Measurements from ENCODE around the gene CDPF1. TPM values are rescaled to one million over a fixed set of nuclear protein-coding genes. Genes with fewer than 3 reads are reported as not detected.
"Not testable (repeated sequence)": the region's sequence is repeated elsewhere in the genome, so short reads cannot be mapped to it uniquely, and the experiment has no call there.

CDPF1 gene
- total RNA-seq, 1 donor from 2014 or later, result 6.3 TPM

DNA sequence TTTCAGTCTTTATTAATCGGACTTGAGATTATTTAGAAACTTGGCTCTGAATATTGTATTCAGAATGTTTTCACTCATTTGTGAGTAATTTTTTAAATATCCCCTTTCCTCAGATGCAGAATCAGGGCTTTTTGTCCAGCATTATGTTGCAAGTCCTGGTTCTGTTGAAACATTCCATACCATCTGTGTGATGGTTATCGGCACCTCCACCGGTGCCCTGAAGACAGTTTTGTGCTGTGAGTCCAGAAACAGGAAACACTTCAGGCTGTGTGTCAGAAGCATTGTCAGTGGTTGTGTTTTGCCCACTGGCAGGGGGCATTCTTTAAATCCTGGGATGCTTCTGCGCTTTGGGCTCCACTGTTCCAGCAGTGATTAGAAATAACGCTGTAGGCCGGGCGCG is 20.4 kb downstream of the CDPF1 start:
- intact Hi-C loops (cut with micrococcal nuclease), result no loop called here

DNA sequence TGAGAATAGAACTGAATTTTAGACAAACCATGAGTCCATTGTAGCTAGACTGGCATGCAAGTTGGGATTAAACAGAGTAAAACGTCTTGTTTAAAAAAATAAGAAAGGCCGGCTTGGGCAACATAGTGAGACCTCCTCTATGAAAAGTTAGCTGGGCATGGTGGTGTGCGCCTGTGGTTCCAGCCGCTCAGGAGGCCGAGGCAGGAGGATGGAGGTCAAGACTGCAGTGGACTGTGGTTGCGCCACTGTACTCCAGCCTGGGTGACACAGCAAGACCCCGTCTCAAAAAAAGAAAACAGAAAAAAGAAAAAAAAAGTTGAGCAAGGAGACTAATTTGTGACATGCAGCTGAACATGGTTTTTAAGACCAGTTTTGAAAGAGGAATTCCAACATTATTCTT is 23.5 kb downstream of the CDPF1 start:
- intact Hi-C loops (cut with micrococcal nuclease), result no loop called here

DNA sequence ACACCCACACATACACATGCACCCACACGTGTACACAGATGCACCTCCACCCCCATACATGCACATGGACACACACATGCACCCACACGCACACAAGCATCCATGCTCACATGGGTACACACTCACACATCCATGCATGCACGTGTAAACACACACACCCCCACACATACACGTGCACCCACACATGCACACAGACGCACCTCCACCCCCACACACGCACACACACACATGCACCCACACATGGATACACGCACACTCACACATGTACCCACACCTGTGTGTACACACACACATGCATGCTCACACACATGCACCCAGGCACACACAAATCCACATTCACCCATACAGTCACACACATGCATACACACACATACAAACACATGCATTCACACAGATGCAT is 24.5 kb downstream of the CDPF1 start:
- intact Hi-C loops (cut with micrococcal nuclease), result no loop called here

DNA sequence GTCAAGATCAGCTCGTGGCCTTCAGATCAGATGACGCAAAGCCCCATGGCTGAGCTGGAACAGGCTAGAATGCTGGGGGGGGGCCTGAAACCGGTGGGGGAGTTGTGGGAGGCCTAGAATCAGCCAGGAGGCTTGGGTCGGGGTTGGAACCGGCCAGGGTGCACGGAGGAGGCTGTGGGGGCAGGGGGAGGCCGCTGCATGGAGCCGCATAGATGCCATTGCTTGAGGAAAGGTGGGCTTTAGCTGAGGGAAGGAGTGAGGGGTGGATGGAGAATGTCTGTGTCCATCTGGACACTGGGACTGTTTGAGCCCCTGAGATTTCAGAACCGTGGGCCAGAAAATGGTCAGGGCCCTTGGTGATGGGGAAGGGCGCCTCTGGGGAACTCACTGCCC is 25.2 kb downstream of the CDPF1 start:
- intact Hi-C loops (cut with micrococcal nuclease), result no loop called here

DNA sequence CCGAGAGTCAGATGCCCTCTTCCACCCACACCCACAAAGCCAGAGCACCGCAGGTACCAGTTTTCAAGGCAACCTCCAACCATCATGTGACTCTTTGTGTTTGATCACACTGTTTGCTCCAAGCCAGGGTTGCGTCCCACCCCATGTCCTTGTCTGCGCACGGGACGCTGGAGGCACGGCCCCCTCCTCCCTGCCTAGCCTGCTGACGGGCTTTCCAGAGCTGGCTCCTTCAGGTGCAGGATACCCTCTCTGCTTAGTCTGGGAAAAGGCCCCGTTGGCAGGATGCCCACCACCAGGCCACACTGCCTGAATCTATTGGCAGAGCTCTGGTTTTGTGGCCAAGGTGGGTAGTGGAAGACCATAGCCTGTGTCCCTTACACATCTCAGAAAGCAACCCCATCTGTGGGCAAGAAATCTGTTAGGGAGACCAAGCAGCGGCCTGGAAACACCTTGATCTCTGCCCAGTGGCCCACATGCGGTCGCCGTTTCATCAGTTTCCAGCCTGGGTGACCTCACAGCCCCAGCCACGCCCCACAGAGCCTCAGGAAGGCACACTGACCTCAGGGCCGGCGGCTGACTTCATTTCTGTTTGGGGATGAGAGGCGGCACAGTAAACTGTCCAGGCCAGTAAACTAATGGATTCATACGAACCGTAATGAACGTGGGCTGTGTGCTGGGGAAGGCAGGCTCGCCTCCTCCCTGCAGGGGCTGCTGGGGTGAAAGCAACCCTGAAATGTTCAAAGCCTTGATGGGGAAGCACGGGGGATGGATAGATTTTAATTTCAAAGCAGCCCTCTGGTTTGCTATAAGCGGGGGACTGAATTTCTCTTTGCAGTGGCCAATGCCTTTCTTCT is 25.8 kb downstream of the CDPF1 start:
- intact Hi-C loops (cut with micrococcal nuclease), result no loop called here

DNA sequence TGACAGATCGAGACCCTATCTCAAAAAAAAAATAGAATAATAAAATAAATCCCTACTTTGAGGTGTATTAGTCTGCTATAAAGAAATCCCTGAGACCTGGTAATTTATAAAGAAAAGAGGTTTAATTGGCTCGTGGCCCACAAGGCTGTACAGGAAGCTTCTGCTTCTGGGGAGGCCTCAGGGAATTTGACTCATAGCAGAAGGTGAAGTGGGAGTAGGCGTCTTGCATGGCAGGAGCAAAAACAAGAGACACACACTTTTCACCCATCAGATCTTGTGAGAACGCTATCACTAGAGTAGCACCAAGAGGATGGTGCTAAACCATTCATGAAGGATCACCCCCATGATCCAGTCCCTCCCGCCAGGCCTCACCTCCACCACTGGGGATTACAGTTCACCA is 29.2 kb downstream of the CDPF1 start:
- intact Hi-C loops (cut with micrococcal nuclease), result no loop called here

DNA sequence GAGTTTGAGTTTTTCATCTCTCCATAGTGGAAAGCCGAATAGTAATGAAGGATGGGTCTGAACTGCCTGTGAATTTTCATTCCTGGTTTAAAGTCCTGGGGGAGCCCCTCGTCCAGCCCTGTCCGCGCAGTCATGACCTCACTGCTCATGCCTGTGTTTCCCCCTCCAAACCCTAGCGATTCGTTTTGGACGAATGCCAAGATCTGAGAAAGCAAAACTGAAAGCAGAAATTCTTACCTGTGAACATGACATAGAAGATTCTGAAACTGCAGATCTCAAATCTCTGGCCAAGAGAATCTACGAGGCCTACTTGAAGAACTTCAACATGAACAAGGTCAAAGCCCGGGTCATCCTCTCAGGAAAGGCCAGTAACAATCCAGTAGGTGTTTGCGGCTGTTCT is 30.5 kb downstream of the CDPF1 start:
- intact Hi-C loops (cut with micrococcal nuclease), result no loop called here

DNA sequence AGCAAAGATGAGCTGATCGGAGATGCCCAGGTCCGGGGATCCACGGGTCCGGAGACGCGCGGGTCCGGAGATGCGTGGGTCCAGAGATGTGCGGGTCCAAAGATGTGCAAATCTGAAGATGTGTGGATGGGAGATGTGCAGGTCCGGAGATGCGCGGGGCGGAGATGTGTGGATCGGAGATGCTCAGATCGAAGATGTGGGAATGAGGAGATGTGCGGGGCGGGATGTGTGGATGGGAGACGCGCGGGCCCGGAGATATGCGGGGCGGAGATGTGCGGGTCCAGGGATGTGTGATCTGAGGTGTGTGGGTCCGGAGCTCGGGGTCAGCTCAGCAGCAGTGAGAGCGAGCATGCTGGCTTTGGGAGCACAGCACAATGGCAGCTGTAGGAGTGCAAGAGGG is 35.5 kb downstream of the CDPF1 start:
- intact Hi-C loops (cut with micrococcal nuclease), result no loop called here

DNA sequence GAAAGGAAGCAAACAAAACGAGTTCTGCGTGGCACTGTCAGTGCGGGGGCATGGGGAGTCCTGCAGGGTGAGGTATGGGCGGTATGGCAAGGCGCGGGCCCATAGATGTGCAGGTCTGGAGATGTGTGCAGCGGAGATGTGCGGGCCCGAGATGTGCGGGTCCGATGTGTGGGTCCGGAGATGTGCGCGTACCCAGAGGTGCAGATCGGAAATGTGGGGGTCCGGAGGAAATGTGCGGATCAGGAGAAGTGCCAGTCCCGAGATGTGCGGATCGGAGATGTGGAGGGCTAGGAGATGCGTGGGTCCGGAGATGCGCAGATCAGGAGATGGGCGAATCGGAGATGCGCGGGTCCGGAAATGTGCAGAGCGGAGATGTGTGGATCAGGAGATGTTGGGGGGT is 35.9 kb downstream of the CDPF1 start:
- intact Hi-C loops (cut with micrococcal nuclease), result no loop called here

DNA sequence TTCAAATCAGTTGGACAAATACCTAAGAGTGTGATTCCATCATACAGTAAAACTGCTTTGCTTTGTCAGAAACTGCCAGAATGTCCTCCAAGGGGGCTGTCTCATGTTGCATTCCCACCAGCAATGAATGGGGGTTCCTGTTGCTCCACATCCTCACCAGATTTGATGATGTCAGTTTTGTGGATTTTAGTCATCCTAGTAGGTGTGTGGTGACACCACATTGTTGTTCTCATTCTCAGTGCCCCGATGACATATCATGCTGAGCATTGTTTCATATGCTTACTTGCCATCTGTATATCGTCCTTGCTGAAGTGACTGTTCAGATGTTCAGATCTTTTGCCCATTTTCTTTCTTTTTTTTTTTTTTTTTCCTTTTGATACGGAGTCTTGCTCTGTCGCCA is 37.0 kb downstream of the CDPF1 start:
- intact Hi-C loops (cut with micrococcal nuclease), result no loop called here

DNA sequence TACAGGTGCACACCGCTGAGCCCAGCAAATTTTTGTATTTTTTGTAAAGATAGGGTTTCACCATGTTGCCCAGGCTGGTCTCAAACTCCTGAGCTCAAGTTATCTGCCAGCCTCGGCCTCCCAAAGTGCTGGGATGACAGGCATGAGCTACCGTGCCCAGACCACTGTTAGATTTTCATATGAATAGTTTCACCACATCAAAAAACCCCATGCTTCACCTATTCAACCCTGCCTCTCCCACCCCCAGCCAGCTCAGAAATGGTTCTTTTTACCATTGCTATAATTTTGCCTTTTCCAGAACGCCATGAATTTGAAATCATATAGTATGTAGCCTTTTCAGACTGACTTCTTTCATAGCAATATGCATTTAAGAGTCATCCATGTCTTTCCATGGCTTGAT is 37.9 kb downstream of the CDPF1 start:
- intact Hi-C loops (cut with micrococcal nuclease), result no loop called here

DNA sequence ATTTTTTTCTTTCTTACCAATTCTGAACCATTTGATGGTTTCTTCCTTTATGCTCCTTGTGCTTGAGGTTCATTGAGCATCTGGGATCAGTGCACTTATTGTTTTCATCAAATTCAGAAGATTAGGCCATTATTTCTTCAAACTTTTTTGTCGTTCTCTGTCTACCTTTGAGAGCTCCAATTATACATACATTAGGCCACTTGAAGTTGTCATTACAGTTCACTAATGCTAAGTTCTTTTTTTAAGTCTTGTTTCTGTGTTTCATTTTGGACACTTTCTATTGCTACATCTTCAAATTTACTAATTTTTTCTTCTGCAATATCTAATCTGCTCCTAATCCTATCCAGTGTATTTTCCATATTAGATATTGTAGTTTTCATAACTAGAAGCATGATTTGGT is 40.8 kb downstream of the CDPF1 start:
- intact Hi-C loops (cut with micrococcal nuclease), result no loop called here

DNA sequence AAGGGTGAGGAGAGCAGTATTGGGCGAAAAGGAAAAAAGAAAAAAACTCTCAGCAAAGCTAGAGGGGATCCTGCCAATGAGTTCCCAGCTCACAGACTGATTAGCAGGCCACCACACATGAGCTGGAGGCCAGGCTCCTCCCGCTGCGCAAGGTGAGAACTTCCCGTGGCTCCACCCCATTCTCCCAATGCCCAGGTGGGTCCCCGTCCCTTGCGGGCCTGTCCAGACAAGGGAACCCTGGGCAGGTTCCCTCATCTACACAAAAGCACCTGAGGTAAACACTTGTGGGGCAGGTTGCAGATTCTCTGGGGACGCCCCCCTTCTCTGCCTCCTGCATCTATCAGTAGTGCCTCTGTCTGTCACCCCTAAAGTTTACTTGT is 46.5 kb downstream of the CDPF1 start:
- intact Hi-C loops (cut with micrococcal nuclease), result no loop called here

DNA sequence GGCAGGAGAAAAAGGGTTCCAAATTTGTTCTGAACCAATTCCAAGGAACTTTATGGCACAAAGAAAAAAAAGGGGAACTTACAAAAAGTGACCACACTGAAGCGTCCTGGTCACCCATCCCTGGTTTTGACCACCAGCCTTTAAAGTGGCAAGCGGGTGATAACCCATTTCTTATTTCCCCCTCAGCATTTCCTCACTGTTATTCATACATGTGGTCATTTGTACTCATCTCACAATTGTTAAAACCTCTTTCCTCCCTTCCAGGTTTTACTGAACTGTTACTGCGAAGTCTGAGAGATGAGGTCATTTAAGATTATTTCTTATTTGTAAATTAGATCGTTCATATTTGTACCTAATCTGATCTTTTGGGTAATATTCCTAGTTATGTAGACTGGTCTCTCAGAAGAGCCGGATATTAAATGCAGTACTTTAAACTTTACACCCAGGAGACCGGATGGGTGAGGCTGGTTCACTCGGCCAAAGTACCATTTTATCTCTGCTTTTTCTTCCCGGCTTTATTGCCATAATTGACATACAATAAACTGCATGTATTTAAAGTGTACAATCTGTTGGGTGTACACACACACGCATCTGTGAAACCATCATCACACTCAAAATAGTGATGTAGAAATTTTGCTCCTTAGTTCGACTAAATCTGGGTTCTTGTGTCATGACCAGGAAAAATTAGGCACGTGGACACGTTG is 47.0 kb downstream of the CDPF1 start:
- intact Hi-C loops (cut with micrococcal nuclease), result no loop called here

DNA sequence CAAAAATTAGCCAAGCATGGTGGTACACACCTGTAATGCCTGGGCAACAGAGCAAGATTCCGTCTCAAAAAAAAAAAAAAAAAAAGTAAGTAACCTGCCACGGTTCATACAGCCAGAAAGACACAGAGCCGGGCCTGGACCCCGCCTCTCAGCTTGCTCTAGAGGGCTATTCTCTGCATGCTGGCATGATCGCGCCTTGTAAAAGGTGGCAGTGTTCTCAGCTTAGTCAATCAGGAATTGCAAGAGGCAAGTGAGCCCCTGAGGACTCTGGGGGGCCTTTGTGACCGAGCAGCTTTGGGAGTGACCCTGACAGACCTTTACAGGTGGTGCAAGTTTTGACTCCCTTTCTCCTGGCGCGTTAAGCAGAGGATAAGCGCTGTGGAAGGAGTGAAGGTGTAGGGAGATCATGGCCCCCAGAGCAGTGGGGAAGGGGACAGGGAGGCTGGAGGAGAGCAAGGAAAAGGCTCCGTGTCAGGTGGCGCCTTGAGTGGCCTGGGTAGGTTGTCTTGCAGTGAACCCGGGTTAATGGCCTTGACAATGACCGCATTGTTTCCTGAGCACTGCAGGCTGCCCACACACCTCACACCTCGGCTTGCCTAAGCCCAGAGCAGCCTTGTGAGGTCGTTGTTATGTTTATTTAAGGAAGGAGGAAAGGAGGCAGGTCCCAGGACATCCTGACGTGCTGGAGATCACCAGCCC is 48.9 kb downstream of the CDPF1 start:
- intact Hi-C loops (cut with micrococcal nuclease), result no loop called here

DNA sequence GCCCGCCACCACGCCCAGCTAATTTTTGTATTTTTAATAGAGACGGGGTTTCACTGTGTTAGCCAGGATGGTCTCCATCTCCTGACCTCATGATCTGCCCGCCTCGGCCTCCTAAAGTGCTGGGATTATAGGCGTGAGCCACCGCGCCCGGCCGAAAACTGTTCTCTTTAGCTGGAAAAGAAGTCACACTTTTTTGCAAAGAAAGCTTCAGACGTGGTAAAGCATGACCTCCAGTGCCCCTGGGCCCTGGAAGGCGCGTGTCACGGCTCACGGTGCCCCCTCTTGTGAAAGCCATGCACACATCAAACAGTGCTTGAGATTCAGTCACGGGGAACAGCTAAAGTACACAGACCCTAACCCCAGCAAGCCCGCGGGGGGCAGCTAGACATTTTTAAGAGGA is 51.3 kb downstream of the CDPF1 start:
- intact Hi-C loops (cut with micrococcal nuclease), result not testable (repeated sequence)

DNA sequence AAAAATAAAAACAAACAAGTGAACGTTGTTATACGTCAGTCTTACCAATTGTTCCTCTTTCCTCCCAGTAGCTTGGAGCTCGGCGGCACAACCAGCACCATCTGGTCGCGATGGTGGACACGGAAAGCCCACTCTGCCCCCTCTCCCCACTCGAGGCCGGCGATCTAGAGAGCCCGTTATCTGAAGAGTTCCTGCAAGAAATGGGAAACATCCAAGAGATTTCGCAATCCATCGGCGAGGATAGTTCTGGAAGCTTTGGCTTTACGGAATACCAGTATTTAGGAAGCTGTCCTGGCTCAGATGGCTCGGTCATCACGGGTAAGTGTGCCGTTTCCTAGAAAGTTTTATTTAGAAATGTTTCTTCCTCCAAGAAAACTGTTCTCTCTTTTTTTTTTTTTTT is 51.8 kb downstream of the CDPF1 start:
- intact Hi-C loops (cut with micrococcal nuclease), result no loop called here

DNA sequence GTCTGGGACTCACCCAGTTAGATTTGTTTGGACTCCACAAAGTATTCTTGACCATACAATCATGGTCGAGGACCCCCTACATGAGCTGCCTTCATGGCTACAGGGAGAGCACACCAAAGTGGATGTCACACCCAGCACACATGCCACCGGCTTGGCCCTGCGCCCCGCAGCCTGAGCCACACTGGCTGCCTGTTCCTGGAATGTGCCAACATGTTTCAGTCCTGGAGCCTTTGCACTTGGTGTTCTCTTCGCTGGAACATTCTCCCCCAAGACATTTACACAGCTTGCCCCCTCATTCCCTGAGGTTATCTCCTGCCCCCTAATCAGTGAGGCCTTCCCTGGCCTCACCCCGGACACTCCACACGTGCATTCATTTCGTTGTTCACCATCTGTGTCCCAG is 53.8 kb downstream of the CDPF1 start:
- intact Hi-C loops (cut with micrococcal nuclease), result no loop called here

DNA sequence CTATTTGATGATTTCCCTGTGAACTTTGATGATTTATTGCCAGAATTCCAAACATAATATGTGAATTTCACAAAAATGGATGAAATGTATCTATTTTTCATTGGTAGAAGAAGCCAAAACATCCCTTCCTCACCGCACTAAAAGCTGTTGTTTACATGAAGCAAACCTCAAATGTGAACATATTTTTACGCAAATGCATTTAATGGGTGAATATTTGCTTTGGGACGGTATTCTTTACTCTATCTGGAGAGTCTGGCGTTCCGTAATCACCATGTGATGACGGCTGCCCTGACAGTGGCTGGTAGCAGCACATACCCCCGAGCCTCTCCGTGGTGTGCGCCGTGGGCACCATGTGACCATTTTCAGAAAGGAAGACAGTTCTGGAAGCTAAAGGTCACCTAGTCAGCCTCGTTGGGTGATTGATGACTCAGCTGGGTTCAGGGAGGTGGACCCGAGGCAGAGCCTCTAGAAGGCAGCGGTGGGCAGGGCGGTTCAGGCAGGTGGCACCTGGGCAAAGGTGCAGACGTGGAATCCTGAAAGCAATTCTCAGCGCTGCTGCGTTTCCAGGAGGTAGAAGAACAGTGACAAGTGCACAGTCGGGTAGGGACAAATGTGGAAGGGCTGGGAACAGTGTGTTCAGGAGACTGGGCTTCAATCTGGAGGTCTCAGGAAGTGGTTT is 54.5 kb downstream of the CDPF1 start:
- intact Hi-C loops (cut with micrococcal nuclease), result no loop called here
